K562 (cell line): ENCODE data around the gene PTGIR. TPM values are rescaled to one million over a fixed set of nuclear protein-coding genes. Genes with fewer than 3 reads are reported as not detected.

ENCODE experiments used
- ARID4B ChIP-seq: sonication (generic); formaldehyde crosslinking; IDR thresholded peaks from 2 replicates; pipeline ENCODE4 v1.8.0; 2022; ENCODE audit warnings: mild to moderate bottlenecking, missing genetic modification reagents
- BRF1 ChIP-seq: IDR thresholded peaks from 3 replicates; pipeline ENCODE4 v1.6.1; 2011; ENCODE audit warnings: borderline replicate concordance, mild to moderate bottlenecking; ENCODE audit not compliant: insufficient read length; ENCODE audit errors: extremely low read depth
- CCAR2 ChIP-seq: fragments of 200-400 bp; formaldehyde crosslinking; IDR thresholded peaks from 2 replicates; pipeline ENCODE4 v1.6.1; 2017; ENCODE audit warnings: mild to moderate bottlenecking, low read depth, low read length
- CHD2 ChIP-seq: IDR thresholded peaks from 2 replicates; pipeline ENCODE4 v1.6.1; 2011; ENCODE audit warnings: low read depth, low read length
- FOXA1 ChIP-seq: fragments of 450-650 bp; IDR thresholded peaks from 2 replicates; pipeline ENCODE4 v1.6.1; 2016; ENCODE audit warnings: mild to moderate bottlenecking, borderline replicate concordance
- HMGN3 ChIP-seq: IDR thresholded peaks from 2 replicates; pipeline ENCODE4 v1.6.1; 2011; ENCODE audit warnings: borderline replicate concordance, low read depth, mild to moderate bottlenecking, mixed read lengths, low read length; ENCODE audit not compliant: insufficient read length; ENCODE audit errors: extremely low read depth
- LEF1 ChIP-seq: fragments of 450-650 bp; IDR thresholded peaks from 2 replicates; pipeline ENCODE4 v1.6.1; 2016; ENCODE audit warnings: mild to moderate bottlenecking
- MBD2 ChIP-seq: sonication (generic); IDR thresholded peaks from 2 replicates; pipeline ENCODE4 v1.6.1; 2016; ENCODE audit warnings: low read depth, borderline replicate concordance
- MCM2 ChIP-seq: fragments of 450-650 bp; IDR thresholded peaks from 2 replicates; pipeline ENCODE4 v1.6.1; 2017; ENCODE audit warnings: low read depth, mild to moderate bottlenecking
- MCM3 ChIP-seq: fragments of 450-650 bp; IDR thresholded peaks from 2 replicates; pipeline ENCODE4 v1.6.1; 2016
- POLR3G ChIP-seq: IDR thresholded peaks from 2 replicates; pipeline ENCODE4 v1.6.1; 2011; ENCODE audit not compliant: insufficient read length, insufficient replicate concordance; ENCODE audit errors: extremely low read depth
- RBM39 ChIP-seq: fragments of 200-400 bp; formaldehyde crosslinking; optimal IDR thresholded peaks from 2 replicates; pipeline ENCODE3; 2018; ENCODE audit warnings: low read depth, low read length
- WHSC1 ChIP-seq: IDR thresholded peaks from one replicate; pipeline ENCODE4 v1.6.1; 2012; ENCODE audit warnings: low read length, control low read depth, inconsistent platforms
- XRCC3 ChIP-seq: fragments of 450-650 bp; IDR thresholded peaks from 2 replicates; pipeline ENCODE4 v1.6.1; 2017; ENCODE audit warnings: mild to moderate bottlenecking, moderate library complexity
- ZNF77 ChIP-seq: fragments of 250-450 bp; sonication (Bioruptor Pico); IDR thresholded peaks from 2 replicates; pipeline ENCODE4 v1.5.0; 2020
- ZNF79 ChIP-seq: fragments of 250-450 bp; sonication (Bioruptor Pico); IDR thresholded peaks from 2 replicates; pipeline ENCODE4 v1.4.0; 2020; ENCODE audit warnings: low read depth, mild to moderate bottlenecking, moderate library complexity
- polyA plus RNA-seq, 8 experiments: library from polyadenylated mRNA; depleted of rRNA in 4 of 8; stranded (reverse) in 5 of 8; unstranded in 3 of 8; fragments of >200 nt; fragmentation: Nextera tagmentation in 2 of 8; fragmentation: Illumina TruSeq in 1 of 8; extraction: Ambion mirVana in 2 of 8; extraction: Trizol in 1 of 8; gene quantifications; 2 replicates each; pipeline versions ENCODE4 v1.2.1 to v1.2.3, GENCODE V29; 2011 to 2014; ENCODE audit warnings: inconsistent platforms in 1 of 8, missing spikeins in 1 of 8
- total RNA-seq, 7 experiments: library from RNA; depleted of rRNA in 6 of 7; stranded (reverse); fragments of >200 nt in 6 of 7; fragmentation: Illumina TruSeq in 2 of 7; extraction: Trizol in 2 of 7; gene quantifications; 2 replicates each; pipeline versions ENCODE4 v1.2.1 to v1.2.3, GENCODE V29; 2011 to 2021; ENCODE audit warnings: low replicate concordance in 1 of 7
- TF ChIP-seq, protein P1 (sequence below): sonication (generic); formaldehyde crosslinking; IDR thresholded peaks from 2 replicates; pipeline ENCODE4 v1.8.0; 2022; ENCODE audit warnings: mild to moderate bottlenecking, missing genetic modification reagents
- TF ChIP-seq, protein P2 (sequence below): sonication (generic); formaldehyde crosslinking; IDR thresholded peaks from 2 replicates; pipeline ENCODE4 v1.8.1; 2022; ENCODE audit warnings: missing genetic modification reagents
- TF ChIP-seq, protein P3 (sequence below): fragments of 450-650 bp; formaldehyde crosslinking; conservative IDR thresholded peaks from 2 replicates; pipeline ENCODE4 v1.4.0; 2022; ENCODE audit warnings: mild to moderate bottlenecking, missing genetic modification characterization

PTGIR gene
- total and polyA plus RNA-seq, 9 of the 15 experiments (the other 6 are each of a cell fraction or from before 2014, with no cell fraction given) = 0.11 to 3.4 (median 1.1) TPM; not detected in 1

DNA sequence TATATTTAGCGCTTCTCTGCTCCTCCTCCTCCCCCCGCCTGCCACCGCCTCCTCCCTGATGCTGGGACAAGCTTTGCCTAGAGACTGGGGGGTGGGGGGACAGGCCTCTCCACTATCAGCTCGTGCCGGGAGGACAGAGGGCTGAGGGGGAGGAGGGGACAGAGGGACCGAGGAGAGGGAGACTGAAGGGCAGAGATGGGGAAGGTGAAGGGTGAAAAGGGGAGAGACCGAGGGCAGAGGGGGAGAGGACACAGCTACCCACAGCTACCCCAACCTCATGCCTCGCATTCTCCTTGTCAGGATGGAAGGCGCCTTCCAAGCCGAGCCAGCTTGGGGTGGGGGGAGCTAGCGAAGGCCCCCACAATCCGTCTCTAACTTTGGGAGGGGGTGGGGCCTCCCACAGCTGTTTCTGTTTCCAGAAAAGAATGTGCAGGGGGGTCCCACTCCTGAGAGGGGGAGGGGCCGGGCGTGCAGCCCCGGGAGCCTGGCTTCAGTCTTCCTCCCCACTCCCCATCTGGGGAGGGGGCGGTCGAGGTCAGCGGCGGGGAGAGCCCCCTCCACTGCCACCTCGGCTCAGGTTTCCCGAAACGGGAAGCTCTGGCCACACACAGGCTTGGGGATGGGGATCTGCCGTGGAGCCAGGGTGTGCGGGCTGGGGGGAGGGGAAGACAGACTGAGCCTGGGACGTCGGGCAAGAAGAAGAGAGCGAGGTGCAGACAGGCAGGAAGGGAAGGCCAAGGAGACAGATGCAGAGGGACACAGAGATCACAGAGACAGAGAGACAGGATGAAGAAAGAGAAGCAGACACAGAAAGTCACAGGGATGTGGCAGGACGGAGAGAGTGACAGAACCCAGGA, 34.5 kb upstream of the PTGIR start (continued):
- TF ChIP-seq, protein P1, sequence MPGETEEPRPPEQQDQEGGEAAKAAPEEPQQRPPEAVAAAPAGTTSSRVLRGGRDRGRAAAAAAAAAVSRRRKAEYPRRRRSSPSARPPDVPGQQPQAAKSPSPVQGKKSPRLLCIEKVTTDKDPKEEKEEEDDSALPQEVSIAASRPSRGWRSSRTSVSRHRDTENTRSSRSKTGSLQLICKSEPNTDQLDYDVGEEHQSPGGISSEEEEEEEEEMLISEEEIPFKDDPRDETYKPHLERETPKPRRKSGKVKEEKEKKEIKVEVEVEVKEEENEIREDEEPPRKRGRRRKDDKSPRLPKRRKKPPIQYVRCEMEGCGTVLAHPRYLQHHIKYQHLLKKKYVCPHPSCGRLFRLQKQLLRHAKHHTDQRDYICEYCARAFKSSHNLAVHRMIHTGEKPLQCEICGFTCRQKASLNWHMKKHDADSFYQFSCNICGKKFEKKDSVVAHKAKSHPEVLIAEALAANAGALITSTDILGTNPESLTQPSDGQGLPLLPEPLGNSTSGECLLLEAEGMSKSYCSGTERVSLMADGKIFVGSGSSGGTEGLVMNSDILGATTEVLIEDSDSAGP = 0 out of 2 replicates have a peak, but pooled peaks have one; percentile 31
- TF ChIP-seq ARID4B (no peak), CHD2 (no peak), WHSC1 (no peak), CCAR2 (no peak), RBM39 (no peak), BRF1 (no peak), MCM3 (no peak), XRCC3 (no peak), ZNF79 (CRISPR knock-in tag) (no peak), HMGN3 (no peak), LEF1 (peak; percentile 55; the same call in 1 of the 2 replicates), MBD2 (0 out of 2 replicates have a peak, but pooled peaks have one; percentile 25), FOXA1 (no peak), POLR3G (no peak), ZNF77 (CRISPR knock-in tag) (no peak), MCM2 (no peak)
- TF ChIP-seq, protein P2, sequence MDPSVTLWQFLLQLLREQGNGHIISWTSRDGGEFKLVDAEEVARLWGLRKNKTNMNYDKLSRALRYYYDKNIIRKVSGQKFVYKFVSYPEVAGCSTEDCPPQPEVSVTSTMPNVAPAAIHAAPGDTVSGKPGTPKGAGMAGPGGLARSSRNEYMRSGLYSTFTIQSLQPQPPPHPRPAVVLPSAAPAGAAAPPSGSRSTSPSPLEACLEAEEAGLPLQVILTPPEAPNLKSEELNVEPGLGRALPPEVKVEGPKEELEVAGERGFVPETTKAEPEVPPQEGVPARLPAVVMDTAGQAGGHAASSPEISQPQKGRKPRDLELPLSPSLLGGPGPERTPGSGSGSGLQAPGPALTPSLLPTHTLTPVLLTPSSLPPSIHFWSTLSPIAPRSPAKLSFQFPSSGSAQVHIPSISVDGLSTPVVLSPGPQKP (CRISPR knock-in tag) = no peak
- TF ChIP-seq, protein P3, sequence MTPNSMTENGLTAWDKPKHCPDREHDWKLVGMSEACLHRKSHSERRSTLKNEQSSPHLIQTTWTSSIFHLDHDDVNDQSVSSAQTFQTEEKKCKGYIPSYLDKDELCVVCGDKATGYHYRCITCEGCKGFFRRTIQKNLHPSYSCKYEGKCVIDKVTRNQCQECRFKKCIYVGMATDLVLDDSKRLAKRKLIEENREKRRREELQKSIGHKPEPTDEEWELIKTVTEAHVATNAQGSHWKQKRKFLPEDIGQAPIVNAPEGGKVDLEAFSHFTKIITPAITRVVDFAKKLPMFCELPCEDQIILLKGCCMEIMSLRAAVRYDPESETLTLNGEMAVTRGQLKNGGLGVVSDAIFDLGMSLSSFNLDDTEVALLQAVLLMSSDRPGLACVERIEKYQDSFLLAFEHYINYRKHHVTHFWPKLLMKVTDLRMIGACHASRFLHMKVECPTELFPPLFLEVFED = no peak
